Urinary bladder (tissue), 2 donors: ENCODE measurements around the gene DEFB131A. TPM values are rescaled to one million over a fixed set of nuclear protein-coding genes. Genes with fewer than 3 reads are reported as not detected.

Experiments
- polyA plus RNA-seq: library from polyadenylated mRNA; stranded (reverse); fragments of 200-250 nt; gene quantifications from one replicate; pipeline ENCODE4 v1.2.3, GENCODE V29; 2013
- small RNA-seq: library from RNA; depleted of rRNA; stranded (forward); fragments of <200 nt; gene quantifications from one replicate; pipeline ENCODE3, GENCODE V24; 2014
- total RNA-seq: library from RNA; depleted of rRNA; stranded (reverse); fragments of >200 nt; gene quantifications from one replicate; pipeline ENCODE4 v1.2.3, GENCODE V29; 2014
- donor health status: healthy.

Gene DEFB131A
- total and polyA plus RNA-seq, 2 donors: not detected

Small RNA genes lying within 50 kb of the gene (small RNA-seq; reads per million reads assigned to genes)
- gene RNA5SP153: not detected

Other genes starting within 250 kb of the DEFB131A start
- not detected for gene USP17L10, start 233.8 kb upstream of the DEFB131A start, total RNA-seq
- gene USP17L10, start 233.8 kb upstream of the DEFB131A start, polyA plus RNA-seq: not detected
- not detected for gene USP17L11, start 229.0 kb upstream of the DEFB131A start, total RNA-seq
- not detected for gene USP17L11, start 229.0 kb upstream of the DEFB131A start, polyA plus RNA-seq
- not detected for gene USP17L12, start 224.3 kb upstream of the DEFB131A start, total RNA-seq
- not detected for gene USP17L12, start 224.3 kb upstream of the DEFB131A start, polyA plus RNA-seq
- gene USP17L13, start 219.5 kb upstream of the DEFB131A start, total RNA-seq: not detected
- gene USP17L13, start 219.5 kb upstream of the DEFB131A start, polyA plus RNA-seq: not detected
- gene USP17L15, start 210.0 kb upstream of the DEFB131A start, total RNA-seq: not detected
- not detected for gene USP17L15, start 210.0 kb upstream of the DEFB131A start, polyA plus RNA-seq
- not detected for gene USP17L17, start 200.5 kb upstream of the DEFB131A start, total RNA-seq
- gene USP17L17, start 200.5 kb upstream of the DEFB131A start, polyA plus RNA-seq: not detected
- gene USP17L18, start 195.8 kb upstream of the DEFB131A start, total RNA-seq: not detected
- gene USP17L18, start 195.8 kb upstream of the DEFB131A start, polyA plus RNA-seq: not detected
- gene USP17L19, start 191.0 kb upstream of the DEFB131A start, total RNA-seq: not detected
- not detected for gene USP17L19, start 191.0 kb upstream of the DEFB131A start, polyA plus RNA-seq
- gene USP17L20, start 186.3 kb upstream of the DEFB131A start, total RNA-seq: not detected
- gene USP17L20, start 186.3 kb upstream of the DEFB131A start, polyA plus RNA-seq: not detected
- not detected for gene USP17L21, start 181.5 kb upstream of the DEFB131A start, total RNA-seq
- not detected for gene USP17L21, start 181.5 kb upstream of the DEFB131A start, polyA plus RNA-seq
- not detected for gene USP17L22, start 176.8 kb upstream of the DEFB131A start, total RNA-seq
- gene USP17L22, start 176.8 kb upstream of the DEFB131A start, polyA plus RNA-seq: not detected
- not detected for gene USP17L24, start 119.2 kb upstream of the DEFB131A start, total RNA-seq
- not detected for gene USP17L24, start 119.2 kb upstream of the DEFB131A start, polyA plus RNA-seq
- not detected for gene USP17L25, start 114.5 kb upstream of the DEFB131A start, total RNA-seq
- gene USP17L25, start 114.5 kb upstream of the DEFB131A start, polyA plus RNA-seq: not detected
- not detected for gene USP17L26, start 109.8 kb upstream of the DEFB131A start, total RNA-seq
- gene USP17L26, start 109.8 kb upstream of the DEFB131A start, polyA plus RNA-seq: not detected
- not detected for gene USP17L5, start 105.0 kb upstream of the DEFB131A start, total RNA-seq
- gene USP17L5, start 105.0 kb upstream of the DEFB131A start, polyA plus RNA-seq: not detected
- not detected for gene USP17L27, start 100.3 kb upstream of the DEFB131A start, total RNA-seq
- gene USP17L27, start 100.3 kb upstream of the DEFB131A start, polyA plus RNA-seq: not detected
- not detected for gene USP17L28, start 95.5 kb upstream of the DEFB131A start, total RNA-seq
- gene USP17L28, start 95.5 kb upstream of the DEFB131A start, polyA plus RNA-seq: not detected
- gene USP17L29, start 90.8 kb upstream of the DEFB131A start, total RNA-seq: not detected
- gene USP17L29, start 90.8 kb upstream of the DEFB131A start, polyA plus RNA-seq: not detected
- not detected for gene USP17L30, start 81.3 kb upstream of the DEFB131A start, total RNA-seq
- gene USP17L30, start 81.3 kb upstream of the DEFB131A start, polyA plus RNA-seq: not detected